Coronary artery (tissue), 2 donors: ENCODE measurements around the gene AGBL1.

Experiments
- DNase-seq: peaks from one replicate; pipeline ENCODE4 v3.0.0-alpha.2; 2017; ENCODE audit warnings: low spot score
- H3K27ac ChIP-seq, 2 donors: fragments of 200-600 bp; sonication (generic); one replicate each; pipeline ENCODE4 v1.5.1; 2016 to 2019
- H3K4me3 ChIP-seq: fragments of 200-600 bp; sonication (generic); 2 replicates; pipeline ENCODE4 v1.5.1; 2016; ENCODE audit warnings: mild to moderate bottlenecking, moderate library complexity
- CTCF ChIP-seq: fragments of 200-600 bp; sonication (generic); IDR thresholded peaks from one replicate; pipeline ENCODE4 v1.5.1; 2019; ENCODE audit warnings: antibody characterized with exemption

AGBL1 gene

GRCh38 chr15:86275361-86275760 is 195.7 kb downstream of the AGBL1 start:
- H3K27ac ChIP-seq: no peak overlapping the region
- DNase-seq: no peak
- H3K4me3 ChIP-seq: no peak overlapping the region
- TF ChIP-seq CTCF: no peak

- TF ChIP-seq CTCF: no peak
- Histone ChIP-seq H3K27ac (no peak overlapping the region), H3K4me3 (no peak overlapping the region)
- no peak for DNase-seq
These were observed 198.9 kb downstream of the AGBL1 start for GRCh38 chr15:86278586-86278985.

GRCh38 chr15:86284635-86285034 is 205.0 kb downstream of the AGBL1 start:
- no peak for DNase-seq
- TF ChIP-seq CTCF: no peak
- Histone ChIP-seq H3K27ac (no peak overlapping the region), H3K4me3 (no peak overlapping the region)

- DNase-seq: no peak
- TF ChIP-seq CTCF: no peak
- Histone ChIP-seq H3K4me3 (no peak overlapping the region), H3K27ac (no peak overlapping the region)
These were observed 215.8 kb downstream of the AGBL1 start for GRCh38 chr15:86295511-86295910.

- no peak for TF ChIP-seq CTCF
These were observed 217.1 kb downstream of the AGBL1 start for GRCh38 chr15:86296769-86297168.

GRCh38 chr15:86300390-86301125 is 220.9 kb downstream of the AGBL1 start:
- no peak for DNase-seq
- Histone ChIP-seq H3K27ac (no peak overlapping the region), H3K4me3 (no peak overlapping the region)
- TF ChIP-seq CTCF: no peak

More at GRCh38 chr15:86296769-86297168, 217.1 kb downstream of the AGBL1 start:
- Histone ChIP-seq H3K27ac (no peak overlapping the region), H3K4me3 (no peak overlapping the region)
- no peak for DNase-seq

GRCh38 chr15:86311568-86312280 is 232.1 kb downstream of the AGBL1 start:
- TF ChIP-seq CTCF: no peak
- H3K27ac ChIP-seq: no peak overlapping the region
- no peak overlapping the region for H3K4me3 ChIP-seq
- no peak for DNase-seq
